Liver (tissue), 3 donors: ENCODE data around the gene ACTN1.

Source experiments
- ATF3 ChIP-seq: IDR thresholded peaks from 2 replicates; pipeline ENCODE4 v1.6.1; 2016; ENCODE audit warnings: antibody characterized with exemption
- CTCF ChIP-seq: fragments of 150-350 bp; IDR thresholded peaks from 2 replicates; pipeline ENCODE4 v1.5.1; 2017; ENCODE audit warnings: improper control_type of control experiment, low read depth, low read length; ENCODE audit not compliant: missing input control
- EGR1 ChIP-seq, 2 donors: IDR thresholded peaks; 2 replicates each; pipeline ENCODE4 v1.6.1; 2016 to 2018; ENCODE audit warnings: antibody characterized with exemption in 2 of 2, low read depth in 2 of 2
- FOXA1 ChIP-seq: IDR thresholded peaks from 2 replicates; pipeline ENCODE4 v1.6.1; 2016; ENCODE audit warnings: antibody characterized with exemption
- JUND ChIP-seq, 2 donors: IDR thresholded peaks; 2 replicates each; pipeline ENCODE4 v1.6.1; 2016; ENCODE audit warnings: antibody characterized with exemption in 2 of 2
- MAX ChIP-seq: IDR thresholded peaks from 2 replicates; pipeline ENCODE4 v1.6.1; 2016; ENCODE audit warnings: antibody characterized with exemption
- REST ChIP-seq: IDR thresholded peaks from 2 replicates; pipeline ENCODE4 v1.6.1; 2016; ENCODE audit warnings: antibody characterized with exemption, mild to moderate bottlenecking
- RXRA ChIP-seq, 2 donors: IDR thresholded peaks; 2 replicates each; pipeline ENCODE4 v1.6.1; 2017 to 2018; ENCODE audit warnings: antibody characterized with exemption in 2 of 2, mild to moderate bottlenecking in 1 of 2
- SP1 ChIP-seq: IDR thresholded peaks from 2 replicates; pipeline ENCODE4 v1.6.1; 2018; ENCODE audit warnings: antibody characterized with exemption, mild to moderate bottlenecking
- TAF1 ChIP-seq: conservative IDR thresholded peaks from 2 replicates; pipeline ENCODE4 v1.6.1; 2016; ENCODE audit warnings: antibody characterized with exemption, mild to moderate bottlenecking
- YY1 ChIP-seq: IDR thresholded peaks from 2 replicates; pipeline ENCODE4 v1.6.1; 2016; ENCODE audit warnings: antibody characterized with exemption, mild to moderate bottlenecking
- donor health status: healthy.
- donor health status: healthy.

- no peak for TF ChIP-seq CTCF
- no peak for TF ChIP-seq TAF1
- TF ChIP-seq SP1 = no peak
- TF ChIP-seq EGR1 (IDR thresholded peaks at IDR 0.05; ENCODE audit: low read depth in 2 of 2) = no peak
- TF ChIP-seq MAX = no peak
- no peak for TF ChIP-seq JUND (IDR thresholded peaks at IDR 0.05)
- TF ChIP-seq REST = no peak
- TF ChIP-seq YY1 = no peak
- TF ChIP-seq RXRA (IDR thresholded peaks at IDR 0.05) = no peak
- no peak for TF ChIP-seq ATF3
- TF ChIP-seq FOXA1 = no peak
These were observed 97.7 kb downstream of the ACTN1 start for GRCh38 chr14:68881396-68881795.
